Measurements from ENCODE around the gene OR51D1. TPM values are rescaled to one million over a fixed set of nuclear protein-coding genes. Genes with fewer than 3 reads are reported as not detected.
A peak's percentile ranks its signal among the peaks of the same experiment; 100 is the strongest.

OR51D1 gene, protein sequence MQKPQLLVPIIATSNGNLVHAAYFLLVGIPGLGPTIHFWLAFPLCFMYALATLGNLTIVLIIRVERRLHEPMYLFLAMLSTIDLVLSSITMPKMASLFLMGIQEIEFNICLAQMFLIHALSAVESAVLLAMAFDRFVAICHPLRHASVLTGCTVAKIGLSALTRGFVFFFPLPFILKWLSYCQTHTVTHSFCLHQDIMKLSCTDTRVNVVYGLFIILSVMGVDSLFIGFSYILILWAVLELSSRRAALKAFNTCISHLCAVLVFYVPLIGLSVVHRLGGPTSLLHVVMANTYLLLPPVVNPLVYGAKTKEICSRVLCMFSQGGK
- polyA plus RNA-seq (2013, experiment 1 of 2) = not detected
- polyA plus RNA-seq (2013, experiment 2 of 2) = not detected

DNA sequence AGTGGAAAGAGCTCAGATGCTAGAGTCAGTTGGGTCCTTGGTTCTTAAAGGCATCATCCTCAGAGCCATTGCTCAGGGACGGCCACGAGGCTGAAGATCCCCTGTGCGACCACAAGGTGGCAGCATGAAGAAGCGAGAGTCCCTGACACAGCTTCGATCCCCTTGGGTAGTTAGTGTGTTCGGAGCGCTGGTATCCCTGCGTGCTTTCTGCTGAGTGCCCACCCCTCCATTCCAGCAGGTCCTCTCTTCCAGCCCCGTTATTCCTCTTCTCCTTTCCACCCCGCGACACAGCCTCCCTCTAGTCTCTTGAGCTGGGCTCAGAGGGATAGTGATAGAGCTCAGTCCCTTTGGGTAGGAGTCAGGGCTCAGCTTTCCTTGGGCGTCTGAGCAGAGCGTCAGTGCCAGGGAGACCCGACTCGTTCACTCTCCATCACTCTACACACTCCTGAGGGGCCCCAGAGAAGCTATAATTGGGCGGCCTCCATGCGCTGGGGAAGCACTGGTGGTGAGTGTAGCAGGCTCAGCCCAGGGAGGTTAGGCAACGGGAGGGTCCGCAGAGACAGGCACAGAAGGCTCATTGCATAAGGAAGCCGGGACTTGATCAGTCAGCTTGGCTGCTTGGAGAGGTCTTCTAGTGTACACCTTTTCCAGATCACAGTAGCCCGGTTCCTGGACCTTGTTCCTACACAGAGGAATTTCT lies at the start of gene OR51D1:
Gene OR51D1, plus strand, starts transcription at position 516 of the 700 bp plus-strand sequence. CDS start 2,314 bp downstream, outside the sequence.
- no peak within 1 kb of the TSS for H3K14ac ChIP-seq (ENCODE audit: low read length)
- no peaks in the 10 kb centered on the region for H3K9me3 ChIP-seq (replicated peaks in 1 of 2; ENCODE audit: control insufficient read depth in 2 of 2, insufficient read depth in 1 of 2, low read depth in 1 of 2, low read length in 2 of 2)
- no peak within 1 kb of the TSS for H3K4ac ChIP-seq (ENCODE audit: low read length)
- H4K8ac ChIP-seq (ENCODE audit: low read depth, low read length) = no peak within 1 kb of the TSS
- peak within 1 kb of the TSS; percentile 18 for H2BK12ac ChIP-seq (ENCODE audit: low read length)
- H3K4me3 ChIP-seq (ENCODE audit: low read length in 2 of 2) = no peak within 1 kb of the TSS
- no peak within 1 kb of the TSS for H2BK5ac ChIP-seq (ENCODE audit: low read length)
- no peak within 1 kb of the TSS for H3K23ac ChIP-seq (ENCODE audit: low read depth, low read length, poor library complexity)
- H3K18ac ChIP-seq (ENCODE audit: low read length) = peak within 1 kb of the TSS; percentile 76
- H4K91ac ChIP-seq (ENCODE audit: low read depth, low read length, poor library complexity) = no peak within 1 kb of the TSS
- H3K9ac ChIP-seq (ENCODE audit: low read depth, low read length, poor library complexity) = no peak within 1 kb of the TSS
- H3K27me3 ChIP-seq (ENCODE audit: control insufficient read depth in 3 of 3, insufficient read depth in 3 of 3, low read depth in 1 of 3, low read length in 3 of 3) = no peaks in the 10 kb centered on the region
- no peaks in the 10 kb centered on the region for H3K79me1 ChIP-seq (ENCODE audit: low read depth, low read length)
- H2AK5ac ChIP-seq (ENCODE audit: low read depth, low read length) = no peak within 1 kb of the TSS
- peak within 1 kb of the TSS; percentile 29 for H3K4me2 ChIP-seq (ENCODE audit: insufficient read depth, low read length, poor library complexity, severe bottlenecking)
- no CpG with 5 or more reads among the region's 21 CpGs for WGBS, 2 donors (ENCODE audit: extremely low coverage in 2 of 2, insufficient read length in 2 of 2, insufficient replicate concordance in 1 of 2)
- H3K4me1 ChIP-seq (ENCODE audit: control insufficient read depth in 2 of 2, insufficient read depth in 1 of 2, low read depth in 1 of 2, low read length in 2 of 2) = peaks cover 0 to 12% of the 10 kb centered on the region in 2 donors
- H2AFZ ChIP-seq (ENCODE audit: low read length) = peak within 1 kb of the TSS; percentile 55
- peak; percentile 73 for DNase-seq (ENCODE audit: low spot score)
- H2BK15ac ChIP-seq (ENCODE audit: low read length) = no peak within 1 kb of the TSS
- no peaks in the 10 kb centered on the region for H3K36me3 ChIP-seq (replicated peaks in 1 of 2; ENCODE audit: control insufficient read depth in 2 of 2, insufficient read depth in 2 of 2, low read length in 2 of 2)
- no peak within 1 kb of the TSS for H3K27ac ChIP-seq (replicated peaks; ENCODE audit: low read length)
- no peak within 1 kb of the TSS for H2BK120ac ChIP-seq (ENCODE audit: low read depth, low read length)

DNA sequence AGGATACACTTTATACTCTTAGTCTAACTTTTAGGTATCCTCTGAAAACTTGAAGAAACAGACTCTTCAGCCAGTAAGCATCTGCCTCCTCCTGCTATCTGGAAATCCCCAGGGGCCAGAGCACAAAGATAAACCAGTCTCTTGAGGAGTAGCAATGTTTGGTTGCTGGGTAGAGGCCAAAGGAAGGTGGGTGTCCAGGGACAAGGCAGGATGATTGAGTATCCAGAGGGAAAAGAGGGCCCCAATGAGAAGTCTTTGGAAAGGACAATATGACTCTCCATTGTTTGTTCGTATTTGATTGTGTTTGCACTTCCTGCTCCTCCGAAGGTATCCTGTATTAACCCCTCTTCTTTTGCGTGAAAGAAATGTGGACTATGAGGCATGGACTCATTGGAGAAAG lies 48.3 kb upstream of the OR51D1 start:
- H3K4me3 ChIP-seq (ENCODE audit: low read length in 2 of 2) = no peak overlapping the region

DNA sequence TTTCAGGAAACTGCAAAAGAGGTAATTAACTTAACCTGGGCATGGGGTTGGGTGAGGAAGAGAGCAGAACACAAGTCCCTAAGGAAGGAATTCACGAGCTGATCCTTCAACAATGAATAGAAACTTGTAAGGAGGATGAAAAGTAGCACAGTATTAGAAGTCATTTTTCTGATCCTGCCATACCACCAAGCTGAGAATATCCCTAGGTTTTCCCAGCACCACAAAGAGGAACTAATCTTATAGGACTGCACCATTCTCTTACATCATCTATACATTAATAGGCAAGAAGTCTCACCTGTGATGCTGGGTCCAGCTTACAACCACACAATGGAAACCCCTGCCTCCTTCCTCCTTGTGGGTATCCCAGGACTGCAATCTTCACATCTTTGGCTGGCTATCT lies 43.5 kb upstream of the OR51D1 start, which contains the start of gene OR52I1:
Gene OR52I1, plus strand, starts transcription at position 301 of the 400 bp plus-strand sequence. Its CDS starts 0 bp downstream, at position 301.
- no peak within 1 kb of the TSS for H2BK5ac ChIP-seq (ENCODE audit: low read length)
- no peak within 1 kb of the TSS for H3K23ac ChIP-seq (ENCODE audit: low read depth, low read length, poor library complexity)
- H2BK12ac ChIP-seq (ENCODE audit: low read length) = no peak within 1 kb of the TSS
- no peak within 1 kb of the TSS for H3K4me2 ChIP-seq (ENCODE audit: insufficient read depth, low read length, poor library complexity, severe bottlenecking)
- H3K9ac ChIP-seq (ENCODE audit: low read depth, low read length, poor library complexity) = no peak within 1 kb of the TSS
- H3K18ac ChIP-seq (ENCODE audit: low read length) = no peak within 1 kb of the TSS
- H3K36me3 ChIP-seq (replicated peaks in 1 of 2; ENCODE audit: control insufficient read depth in 2 of 2, insufficient read depth in 2 of 2, low read length in 2 of 2) = peaks cover 0 to 4% of the 10 kb centered on the region in 2 donors
- H2AK5ac ChIP-seq (ENCODE audit: low read depth, low read length) = no peak within 1 kb of the TSS
- WGBS, 2 donors (ENCODE audit: extremely low coverage in 2 of 2, insufficient read length in 2 of 2, insufficient replicate concordance in 1 of 2) = no CpG with 5 or more reads among the region's 1 CpG
- peaks cover 0 to 2% of the 10 kb centered on the region in 2 donors for H3K9me3 ChIP-seq (replicated peaks in 1 of 2; ENCODE audit: control insufficient read depth in 2 of 2, insufficient read depth in 1 of 2, low read depth in 1 of 2, low read length in 2 of 2)
- H3K4ac ChIP-seq (ENCODE audit: low read length) = no peak within 1 kb of the TSS
- H4K91ac ChIP-seq (ENCODE audit: low read depth, low read length, poor library complexity) = no peak within 1 kb of the TSS
- no peak within 1 kb of the TSS for H2BK120ac ChIP-seq (ENCODE audit: low read depth, low read length)
- H3K27me3 ChIP-seq (ENCODE audit: control insufficient read depth in 3 of 3, insufficient read depth in 3 of 3, low read depth in 1 of 3, low read length in 3 of 3) = no peaks in the 10 kb centered on the region
- H4K8ac ChIP-seq (ENCODE audit: low read depth, low read length) = no peak within 1 kb of the TSS
- no peak within 1 kb of the TSS for H3K27ac ChIP-seq (replicated peaks; ENCODE audit: low read length)
- no peak within 1 kb of the TSS for H2BK15ac ChIP-seq (ENCODE audit: low read length)
- no peak for DNase-seq (ENCODE audit: low spot score)
- H3K4me3 ChIP-seq (ENCODE audit: low read length in 2 of 2) = no peak within 1 kb of the TSS
- no peak within 1 kb of the TSS for H3K14ac ChIP-seq (ENCODE audit: low read length)
- H3K79me1 ChIP-seq (ENCODE audit: low read depth, low read length) = no peaks in the 10 kb centered on the region
- no peaks in the 10 kb centered on the region for H3K4me1 ChIP-seq (ENCODE audit: control insufficient read depth in 2 of 2, insufficient read depth in 1 of 2, low read depth in 1 of 2, low read length in 2 of 2)
- no peak within 1 kb of the TSS for H2AFZ ChIP-seq (ENCODE audit: low read length)

More for the DNA sequence above, 48.3 kb upstream of the OR51D1 start:
- H3K4ac ChIP-seq (ENCODE audit: low read length) = no peak overlapping the region
- H2BK120ac ChIP-seq (ENCODE audit: low read depth, low read length) = no peak overlapping the region
- H4K8ac ChIP-seq (ENCODE audit: low read depth, low read length) = no peak overlapping the region
- peaks cover 0 to 3% (median 0%) of the 10 kb centered on the region in 3 experiments for H3K27me3 ChIP-seq (ENCODE audit: control insufficient read depth in 3 of 3, insufficient read depth in 3 of 3, low read depth in 1 of 3, low read length in 3 of 3)
- H3K36me3 ChIP-seq (replicated peaks in 1 of 2; ENCODE audit: control insufficient read depth in 2 of 2, insufficient read depth in 2 of 2, low read length in 2 of 2) = no peaks in the 10 kb centered on the region
- no peaks in the 10 kb centered on the region for H3K79me1 ChIP-seq (ENCODE audit: low read depth, low read length)
- no CpG with 5 or more reads among the region's 3 CpGs for WGBS, 2 donors (ENCODE audit: extremely low coverage in 2 of 2, insufficient read length in 2 of 2, insufficient replicate concordance in 1 of 2)
- H3K14ac ChIP-seq (ENCODE audit: low read length) = no peak overlapping the region
- no peak overlapping the region for H2AK5ac ChIP-seq (ENCODE audit: low read depth, low read length)
- no peak overlapping the region for H2BK5ac ChIP-seq (ENCODE audit: low read length)
- no peaks in the 10 kb centered on the region for H3K4me1 ChIP-seq (ENCODE audit: control insufficient read depth in 2 of 2, insufficient read depth in 1 of 2, low read depth in 1 of 2, low read length in 2 of 2)
- no peak for DNase-seq (ENCODE audit: low spot score)
- no peak overlapping the region for H4K91ac ChIP-seq (ENCODE audit: low read depth, low read length, poor library complexity)
- no peak overlapping the region for H3K4me2 ChIP-seq (ENCODE audit: insufficient read depth, low read length, poor library complexity, severe bottlenecking)
- H3K9me3 ChIP-seq (replicated peaks in 1 of 2; ENCODE audit: control insufficient read depth in 2 of 2, insufficient read depth in 1 of 2, low read depth in 1 of 2, low read length in 2 of 2) = no peaks in the 10 kb centered on the region
- H2AFZ ChIP-seq (ENCODE audit: low read length) = no peak overlapping the region
- no peak overlapping the region for H3K9ac ChIP-seq (ENCODE audit: low read depth, low read length, poor library complexity)
- no peak overlapping the region for H3K27ac ChIP-seq (replicated peaks; ENCODE audit: low read length)
- no peak overlapping the region for H2BK15ac ChIP-seq (ENCODE audit: low read length)
- H2BK12ac ChIP-seq (ENCODE audit: low read length) = no peak overlapping the region
- H3K18ac ChIP-seq (ENCODE audit: low read length) = no peak overlapping the region
- no peak overlapping the region for H3K23ac ChIP-seq (ENCODE audit: low read depth, low read length, poor library complexity)

DNA sequence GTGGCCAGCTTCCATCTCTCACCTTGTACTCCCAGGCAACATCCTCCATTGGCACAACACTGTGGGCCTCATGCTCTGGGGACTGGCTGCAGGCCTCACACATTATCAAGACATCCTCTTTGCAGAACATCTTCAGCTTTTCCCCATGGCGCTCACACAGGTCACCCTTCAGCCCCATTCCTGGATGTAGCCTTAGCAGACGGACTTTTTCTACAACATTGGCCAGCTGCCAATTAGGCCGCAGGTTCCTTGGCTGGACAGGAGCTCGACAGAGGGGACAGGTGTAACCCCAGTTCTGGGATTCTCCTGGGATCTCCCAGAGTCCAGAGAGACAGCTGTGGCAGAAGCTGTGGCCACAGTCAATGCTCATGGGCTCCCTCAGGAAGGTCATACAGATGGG lies 32.2 kb upstream of the OR51D1 start:
- Histone ChIP-seq H3K23ac (ENCODE audit: low read depth, low read length, poor library complexity) (no peak overlapping the region), H3K79me1 (ENCODE audit: low read depth, low read length) (no peaks in the 10 kb centered on the region), H2AK5ac (ENCODE audit: low read depth, low read length) (no peak overlapping the region), H3K9me3 (replicated peaks in 1 of 2; ENCODE audit: control insufficient read depth in 2 of 2, insufficient read depth in 1 of 2, low read depth in 1 of 2, low read length in 2 of 2) (no peaks in the 10 kb centered on the region), H3K18ac (ENCODE audit: low read length) (no peak overlapping the region), H4K8ac (ENCODE audit: low read depth, low read length) (no peak overlapping the region), H2AFZ (ENCODE audit: low read length) (no peak overlapping the region), H3K27ac (replicated peaks; ENCODE audit: low read length) (no peak overlapping the region), H3K9ac (ENCODE audit: low read depth, low read length, poor library complexity) (no peak overlapping the region), H3K36me3 (replicated peaks in 1 of 2; ENCODE audit: control insufficient read depth in 2 of 2, insufficient read depth in 2 of 2, low read length in 2 of 2) (peaks cover 6 to 49% of the 10 kb centered on the region in 2 donors), H3K27me3 (ENCODE audit: control insufficient read depth in 3 of 3, insufficient read depth in 3 of 3, low read depth in 1 of 3, low read length in 3 of 3) (no peaks in the 10 kb centered on the region), H3K4me1 (ENCODE audit: control insufficient read depth in 2 of 2, insufficient read depth in 1 of 2, low read depth in 1 of 2, low read length in 2 of 2) (peaks cover 0 to 4% of the 10 kb centered on the region in 2 donors), H3K4me3 (ENCODE audit: low read length in 2 of 2) (no peak overlapping the region), H2BK5ac (ENCODE audit: low read length) (no peak overlapping the region), H3K4me2 (ENCODE audit: insufficient read depth, low read length, poor library complexity, severe bottlenecking) (no peak overlapping the region), H2BK12ac (ENCODE audit: low read length) (no peak overlapping the region), H2BK15ac (ENCODE audit: low read length) (no peak overlapping the region), H2BK120ac (ENCODE audit: low read depth, low read length) (no peak overlapping the region), H3K14ac (ENCODE audit: low read length) (no peak overlapping the region), H4K91ac (ENCODE audit: low read depth, low read length, poor library complexity) (no peak overlapping the region), H3K4ac (ENCODE audit: low read length) (no peak overlapping the region)
- no CpG with 5 or more reads among the region's 4 CpGs for WGBS, 2 donors (ENCODE audit: extremely low coverage in 2 of 2, insufficient read length in 2 of 2, insufficient replicate concordance in 1 of 2)
- DNase-seq (ENCODE audit: low spot score) = no peak

All from neuronal stem cell (in vitro differentiated cells).